HepG2 (cell line): ENCODE measurements around the gene PDE4D. TPM values are rescaled to one million over a fixed set of nuclear protein-coding genes. Genes with fewer than 3 reads are reported as not detected.

ENCODE experiments used
- ATAC-seq: fragments of 200-7000 bp; cut with Tn5 transposase; 3 replicates; pipeline ENCODE4 v1.9.1; 2020; ENCODE audit warnings: mild to moderate bottlenecking, moderate library complexity
- BruUV-seq: library from RNA; stranded (reverse); fragments of 400-500 nt; replicated peaks from 2 replicates; lab custom pipeline; 2021; lab: Mats Ljungman, UMichigan
- CTCF ChIA-PET: fragments of 300-600 bp; formaldehyde crosslinking; extraction: SDS; loops from one replicate; lab custom pipeline; 2021; ENCODE audit warnings: low total read pairs, inconsistent platforms, low intra/inter-chr PET ratio; lab: Yijun Ruan, JAX
- POLR2A ChIA-PET: fragments of 350-600 bp; sonication (Branson Sonifier 250); formaldehyde crosslinking; loops from one replicate; lab custom pipeline; 2020; ENCODE audit warnings: antibody characterized with exemption, inconsistent platforms; lab: Yijun Ruan, JAX
- DNase-seq: peaks from one replicate; pipeline ENCODE4 v3.0.0-alpha.2; 2015; ENCODE audit warnings: low spot score
- FAIRE-seq: peaks from 3 replicates; lab custom pipeline; 2011; peaks lifted over from hg19 to GRCh38; lab: Jason Lieb, UNC
- H2AFZ ChIP-seq: one replicate; pipeline ENCODE4 v1.6.1; 2011; ENCODE audit warnings: low read length, inconsistent platforms
- H3K27ac ChIP-seq: fragments of 300-600 bp; 3 replicates; pipeline ENCODE4 v1.8.0; 2011; ENCODE audit warnings: mixed run types, mild to moderate bottlenecking, mixed read lengths, low read length, inconsistent platforms; ENCODE audit not compliant: insufficient read depth; ENCODE audit errors: extremely low read length
- H3K27me3 ChIP-seq, 2 experiments: fragments of 200-600 bp in 1 of 2; 2 replicates in 1 of 2; 3 replicates in 1 of 2; pipeline versions ENCODE4 v1.6.0 to v1.8.0; 2011; ENCODE audit warnings: low read length in 2 of 2, mild to moderate bottlenecking in 2 of 2, moderate library complexity in 2 of 2, inconsistent platforms in 1 of 2; ENCODE audit not compliant: insufficient read depth in 2 of 2, control insufficient read depth in 1 of 2
- H3K36me3 ChIP-seq, 2 experiments: fragments of 200-600 bp in 1 of 2; replicated peaks in 1 of 2; 2 replicates in 1 of 2; 3 replicates in 1 of 2; pipeline versions ENCODE4 v1.5.1 to v1.8.0; 2011; ENCODE audit warnings: low read length in 2 of 2, inconsistent platforms in 1 of 2; ENCODE audit not compliant: insufficient read depth in 2 of 2, control insufficient read depth in 1 of 2
- H3K4me1 ChIP-seq: 2 replicates; pipeline ENCODE4 v1.5.1; 2012; ENCODE audit warnings: low read length, inconsistent platforms; ENCODE audit not compliant: insufficient read depth
- H3K4me2 ChIP-seq: 2 replicates; pipeline ENCODE4 v1.6.0; 2011; ENCODE audit warnings: low read depth, low read length, inconsistent platforms
- H3K4me3 ChIP-seq, 3 experiments: fragments of 200-600 bp in 1 of 3; sonication (generic), shearing (Covaris generic) in 1 of 3; replicated peaks in 1 of 3; 2 replicates each; pipeline ENCODE4 v1.5.1; 2011 to 2016; ENCODE audit warnings: low read length in 3 of 3, inconsistent platforms in 2 of 3, low read depth in 2 of 3, mild to moderate bottlenecking in 2 of 3, control low read depth in 1 of 3, mixed read lengths in 1 of 3; ENCODE audit not compliant: insufficient read depth in 1 of 3
- H3K79me2 ChIP-seq: one replicate; pipeline ENCODE4 v1.6.1; 2011; ENCODE audit warnings: low read length, inconsistent platforms; ENCODE audit not compliant: insufficient read depth
- H3K9ac ChIP-seq: 2 replicates; pipeline ENCODE4 v1.6.0; 2011; ENCODE audit warnings: mild to moderate bottlenecking, low read depth, low read length, inconsistent platforms; ENCODE audit not compliant: insufficient read depth
- H3K9me3 ChIP-seq: 2 replicates; pipeline ENCODE4 v1.5.1; 2012; ENCODE audit warnings: mild to moderate bottlenecking, low read length
- H4K20me1 ChIP-seq: 2 replicates; pipeline ENCODE4 v1.6.0; 2011; ENCODE audit warnings: inconsistent platforms, mild to moderate bottlenecking, low read length, moderate library complexity; ENCODE audit not compliant: insufficient read depth
- DNMT3B ChIP-seq: conservative IDR thresholded peaks from 2 replicates; pipeline ENCODE4 v1.6.1; 2016; ENCODE audit warnings: missing biosample characterization, control low read depth
- FOSL1 ChIP-seq: sonication (generic); formaldehyde crosslinking; IDR thresholded peaks from 2 replicates; pipeline ENCODE4 v1.9.0; 2021; ENCODE audit warnings: missing genetic modification reagents, borderline replicate concordance
- HOXA3 ChIP-seq: sonication (generic); formaldehyde crosslinking; IDR thresholded peaks from 2 replicates; pipeline ENCODE4 v1.5.0; 2020; ENCODE audit warnings: missing genetic modification reagents
- HOXA5 ChIP-seq: sonication (generic); formaldehyde crosslinking; IDR thresholded peaks from 2 replicates; pipeline ENCODE4 v1.4.0; 2020; ENCODE audit warnings: missing genetic modification reagents
- MED1 ChIP-seq: sonication (generic); formaldehyde crosslinking; IDR thresholded peaks from 2 replicates; pipeline ENCODE4 v1.4.0; 2020; ENCODE audit warnings: missing genetic modification reagents
- NPAS2 ChIP-seq: sonication (generic); formaldehyde crosslinking; IDR thresholded peaks from 2 replicates; pipeline ENCODE4 v1.8.0; 2022; ENCODE audit warnings: mild to moderate bottlenecking, missing genetic modification reagents, borderline replicate concordance
- SKI ChIP-seq: fragments of 450-650 bp; IDR thresholded peaks from one replicate; pipeline ENCODE4 v1.6.1; 2018; ENCODE audit warnings: mild to moderate bottlenecking; ENCODE audit not compliant: partially characterized antibody
- SOX5 ChIP-seq: IDR thresholded peaks from 2 replicates; pipeline ENCODE4 v1.6.1; 2016; ENCODE audit warnings: borderline replicate concordance
- TCF7L2 ChIP-seq: IDR thresholded peaks from 2 replicates; pipeline ENCODE4 v1.6.1; 2011; ENCODE audit warnings: mild to moderate bottlenecking, low read depth, low read length, moderate library complexity
- XBP1 ChIP-seq: sonication (generic); formaldehyde crosslinking; IDR thresholded peaks from 2 replicates; pipeline ENCODE4 v1.5.0; 2020; ENCODE audit warnings: missing genetic modification reagents
- ZBTB49 ChIP-seq: sonication (generic); formaldehyde crosslinking; IDR thresholded peaks from 2 replicates; pipeline ENCODE4 v1.4.0; 2020; ENCODE audit warnings: missing genetic modification reagents, borderline replicate concordance
- ZFP41 ChIP-seq: sonication (generic); formaldehyde crosslinking; IDR thresholded peaks from 2 replicates; pipeline ENCODE4 v1.4.0; 2020; ENCODE audit warnings: mild to moderate bottlenecking, missing genetic modification reagents, borderline replicate concordance
- ZHX2 ChIP-seq, 2 experiments: sonication (generic) in 1 of 2; formaldehyde crosslinking in 1 of 2; IDR thresholded peaks; 2 replicates each; pipeline versions ENCODE4 v1.6.1 to v1.9.0; 2014 to 2022; ENCODE audit warnings: antibody characterized with exemption in 1 of 2, borderline replicate concordance in 1 of 2, inconsistent platforms in 1 of 2, low read depth in 1 of 2, missing genetic modification reagents in 1 of 2
- ZNF20 ChIP-seq: sonication (generic); formaldehyde crosslinking; IDR thresholded peaks from 2 replicates; pipeline ENCODE4 v1.4.0; 2020; ENCODE audit warnings: mild to moderate bottlenecking, moderate library complexity, missing genetic modification reagents
- ZNF292 ChIP-seq: sonication (generic); formaldehyde crosslinking; IDR thresholded peaks from 2 replicates; pipeline ENCODE4 v1.8.1; 2022; ENCODE audit warnings: mild to moderate bottlenecking, low read depth, missing genetic modification reagents, borderline replicate concordance
- WGBS: methylation state at CpG from one replicate; pipeline ENCODE4 v1.1.6; 2017; ENCODE audit warnings: low lambda C conversion rate; 5-methylcytosine and 5-hydroxymethylcytosine counted together
- in situ Hi-C: cut with HindIII; loops from 2 replicates; pipeline ENCODE4 v1.10.0; 2017; ENCODE audit warnings: low pct_unique_long_range_greater_than_20kb; ENCODE audit not compliant: extremely low pct_ligation_motif_present
- intact Hi-C: fragments of 100-400 bp; cut with micrococcal nuclease; formaldehyde crosslinking; loops from one replicate; pipeline ENCODE4 v1.10.0; 2022; ENCODE audit not compliant: unreplicated experiment
- polyA plus RNA-seq, 8 experiments: library from polyadenylated mRNA; depleted of rRNA in 3 of 8; stranded (reverse) in 7 of 8; unstranded in 1 of 8; fragments of >200 nt; fragmentation: Illumina TruSeq in 4 of 8; extraction: Trizol in 4 of 8; gene quantifications; 2 replicates each; pipeline versions ENCODE4 v1.2.1 to v1.2.3, GENCODE V29; 2011 to 2016; ENCODE audit warnings: low read depth in 4 of 8, missing spikeins in 1 of 8, mixed read lengths in 1 of 8; ENCODE audit not compliant: insufficient read depth in 1 of 8
- total RNA-seq, 5 experiments: library from RNA; depleted of rRNA; stranded (reverse); fragments of >200 nt; fragmentation: Illumina TruSeq; extraction: Trizol; gene quantifications; 2 replicates each; pipeline ENCODE4 v1.2.3, GENCODE V29; 2016; ENCODE audit warnings: low read depth in 1 of 5
- TF ChIP-seq, protein P1 (sequence below): sonication (generic); formaldehyde crosslinking; conservative IDR thresholded peaks from 2 replicates; pipeline ENCODE4 v1.5.0; 2020; ENCODE audit warnings: missing genetic modification reagents

The PDE4D gene
- total and polyA plus RNA-seq, 2 of the 13 experiments (the other 11 are each of a cell fraction or from before 2014, with no cell fraction given) = 7.0 to 12.2 TPM

GRCh38 chr5:59366784-59367183 lies 526.7 kb downstream of the PDE4D start:
- no peaks in the 10 kb centered on the region; a peak in 1 of 5 replicates for H3K27me3 ChIP-seq
- H3K27ac ChIP-seq = no peak overlapping the region
- ATAC-seq (no peak), FAIRE-seq (no peak), DNase-seq (no peak)
- H3K4me3 ChIP-seq = no peak overlapping the region
- H3K9me3 ChIP-seq = no peaks in the 10 kb centered on the region
- POLR2A ChIA-PET = no interaction called here
- intact Hi-C loops = loop anchor here (1.0 kb wide), 1 partner anchor 178 kb away; no protein-coding TSS in a partner anchor
- no peaks in the 10 kb centered on the region for H3K4me1 ChIP-seq
- CTCF ChIA-PET = interaction anchor here (1.1 to 2.1 kb wide), 3 partner anchors 148 to 178 kb away, joined by 4 to 23 read pairs (median 4); no protein-coding TSS in a partner anchor
- BruUV-seq = no TSS peak
- H3K79me2 ChIP-seq = no peaks in the 10 kb centered on the region
- in situ Hi-C loops = loop anchor here (5.0 to 25.0 kb wide), 2 partner anchors 174 to 479 kb away; no protein-coding TSS in a partner anchor
- H3K36me3 ChIP-seq = no peaks in the 10 kb centered on the region
- WGBS = 42% methylated on average over 4 of the region's 4 CpGs
- H2AFZ ChIP-seq = no peak overlapping the region
- no peak overlapping the region for H3K4me2 ChIP-seq
- no peak overlapping the region for H3K9ac ChIP-seq
- H4K20me1 ChIP-seq = no peaks in the 10 kb centered on the region
- TF ChIP-seq MED1 (CRISPR knock-in tag) (no peak), NPAS2 (CRISPR knock-in tag) (no peak), HOXA5 (CRISPR knock-in tag) (no peak), SOX5 (no peak), ZNF292 (CRISPR knock-in tag) (no peak), SKI (no peak), FOSL1 (no peak), ZBTB49 (CRISPR knock-in tag) (no peak), XBP1 (CRISPR knock-in tag) (no peak), ZNF20 (CRISPR knock-in tag) (no peak), ZFP41 (CRISPR knock-in tag) (no peak), HOXA3 (CRISPR knock-in tag) (no peak), TCF7L2 (no peak), ZHX2 (IDR thresholded peaks at IDR 0.05; ENCODE audit: low read depth) (no peak), ZHX2 (CRISPR knock-in tag; IDR thresholded peaks at IDR 0.05; ENCODE audit: borderline replicate concordance) (no peak), DNMT3B (CRISPR knock-in tag) (no peak)
- TF ChIP-seq, protein P1, sequence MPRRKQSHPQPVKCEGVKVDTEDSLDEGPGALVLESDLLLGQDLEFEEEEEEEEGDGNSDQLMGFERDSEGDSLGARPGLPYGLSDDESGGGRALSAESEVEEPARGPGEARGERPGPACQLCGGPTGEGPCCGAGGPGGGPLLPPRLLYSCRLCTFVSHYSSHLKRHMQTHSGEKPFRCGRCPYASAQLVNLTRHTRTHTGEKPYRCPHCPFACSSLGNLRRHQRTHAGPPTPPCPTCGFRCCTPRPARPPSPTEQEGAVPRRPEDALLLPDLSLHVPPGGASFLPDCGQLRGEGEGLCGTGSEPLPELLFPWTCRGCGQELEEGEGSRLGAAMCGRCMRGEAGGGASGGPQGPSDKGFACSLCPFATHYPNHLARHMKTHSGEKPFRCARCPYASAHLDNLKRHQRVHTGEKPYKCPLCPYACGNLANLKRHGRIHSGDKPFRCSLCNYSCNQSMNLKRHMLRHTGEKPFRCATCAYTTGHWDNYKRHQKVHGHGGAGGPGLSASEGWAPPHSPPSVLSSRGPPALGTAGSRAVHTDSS = no peak
